ENCODE measurements around the gene SNRPA. TPM values are rescaled to one million over a fixed set of nuclear protein-coding genes. Genes with fewer than 3 reads are reported as not detected.

Gene SNRPA
- total and polyA plus RNA-seq, 2 of the 13 experiments (the other 11 are each of a cell fraction or from before 2014, with no cell fraction given): 59.6 to 162 TPM

GRCh38 chr19:40718774-40719391, 32.1 kb upstream of the SNRPA start (continued):
- TF ChIP-seq, protein P1, sequence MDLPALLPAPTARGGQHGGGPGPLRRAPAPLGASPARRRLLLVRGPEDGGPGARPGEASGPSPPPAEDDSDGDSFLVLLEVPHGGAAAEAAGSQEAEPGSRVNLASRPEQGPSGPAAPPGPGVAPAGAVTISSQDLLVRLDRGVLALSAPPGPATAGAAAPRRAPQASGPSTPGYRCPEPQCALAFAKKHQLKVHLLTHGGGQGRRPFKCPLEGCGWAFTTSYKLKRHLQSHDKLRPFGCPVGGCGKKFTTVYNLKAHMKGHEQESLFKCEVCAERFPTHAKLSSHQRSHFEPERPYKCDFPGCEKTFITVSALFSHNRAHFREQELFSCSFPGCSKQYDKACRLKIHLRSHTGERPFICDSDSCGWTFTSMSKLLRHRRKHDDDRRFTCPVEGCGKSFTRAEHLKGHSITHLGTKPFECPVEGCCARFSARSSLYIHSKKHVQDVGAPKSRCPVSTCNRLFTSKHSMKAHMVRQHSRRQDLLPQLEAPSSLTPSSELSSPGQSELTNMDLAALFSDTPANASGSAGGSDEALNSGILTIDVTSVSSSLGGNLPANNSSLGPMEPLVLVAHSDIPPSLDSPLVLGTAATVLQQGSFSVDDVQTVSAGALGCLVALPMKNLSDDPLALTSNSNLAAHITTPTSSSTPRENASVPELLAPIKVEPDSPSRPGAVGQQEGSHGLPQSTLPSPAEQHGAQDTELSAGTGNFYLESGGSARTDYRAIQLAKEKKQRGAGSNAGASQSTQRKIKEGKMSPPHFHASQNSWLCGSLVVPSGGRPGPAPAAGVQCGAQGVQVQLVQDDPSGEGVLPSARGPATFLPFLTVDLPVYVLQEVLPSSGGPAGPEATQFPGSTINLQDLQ (CRISPR knock-in tag; IDR thresholded peaks at IDR 0.05): 0 out of 2 replicates have a peak, but pooled peaks have one; percentile 34
- no peak for TF ChIP-seq ZNF251 (CRISPR knock-in tag; IDR thresholded peaks at IDR 0.05)
- no peak for TF ChIP-seq RFXANK (CRISPR knock-in tag; IDR thresholded peaks at IDR 0.05)
- TF ChIP-seq, protein P2, sequence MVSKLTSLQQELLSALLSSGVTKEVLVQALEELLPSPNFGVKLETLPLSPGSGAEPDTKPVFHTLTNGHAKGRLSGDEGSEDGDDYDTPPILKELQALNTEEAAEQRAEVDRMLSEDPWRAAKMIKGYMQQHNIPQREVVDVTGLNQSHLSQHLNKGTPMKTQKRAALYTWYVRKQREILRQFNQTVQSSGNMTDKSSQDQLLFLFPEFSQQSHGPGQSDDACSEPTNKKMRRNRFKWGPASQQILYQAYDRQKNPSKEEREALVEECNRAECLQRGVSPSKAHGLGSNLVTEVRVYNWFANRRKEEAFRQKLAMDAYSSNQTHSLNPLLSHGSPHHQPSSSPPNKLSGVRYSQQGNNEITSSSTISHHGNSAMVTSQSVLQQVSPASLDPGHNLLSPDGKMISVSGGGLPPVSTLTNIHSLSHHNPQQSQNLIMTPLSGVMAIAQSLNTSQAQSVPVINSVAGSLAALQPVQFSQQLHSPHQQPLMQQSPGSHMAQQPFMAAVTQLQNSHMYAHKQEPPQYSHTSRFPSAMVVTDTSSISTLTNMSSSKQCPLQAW (CRISPR knock-in tag; IDR thresholded peaks at IDR 0.05): no peak
- no peak for TF ChIP-seq ZBTB1 (CRISPR knock-in tag; IDR thresholded peaks at IDR 0.05; ENCODE audit: borderline replicate concordance)
- peak; percentile 64; the same call in 1 of the 2 replicates for TF ChIP-seq YEATS4 (CRISPR knock-in tag; IDR thresholded peaks at IDR 0.05; ENCODE audit: borderline replicate concordance)
- no peak for TF ChIP-seq CENPT (CRISPR knock-in tag; IDR thresholded peaks at IDR 0.05; ENCODE audit: low read depth)
- peak; percentile 96 for TF ChIP-seq ARNTL (CRISPR knock-in tag; IDR thresholded peaks at IDR 0.05)
- TF ChIP-seq, protein P3, sequence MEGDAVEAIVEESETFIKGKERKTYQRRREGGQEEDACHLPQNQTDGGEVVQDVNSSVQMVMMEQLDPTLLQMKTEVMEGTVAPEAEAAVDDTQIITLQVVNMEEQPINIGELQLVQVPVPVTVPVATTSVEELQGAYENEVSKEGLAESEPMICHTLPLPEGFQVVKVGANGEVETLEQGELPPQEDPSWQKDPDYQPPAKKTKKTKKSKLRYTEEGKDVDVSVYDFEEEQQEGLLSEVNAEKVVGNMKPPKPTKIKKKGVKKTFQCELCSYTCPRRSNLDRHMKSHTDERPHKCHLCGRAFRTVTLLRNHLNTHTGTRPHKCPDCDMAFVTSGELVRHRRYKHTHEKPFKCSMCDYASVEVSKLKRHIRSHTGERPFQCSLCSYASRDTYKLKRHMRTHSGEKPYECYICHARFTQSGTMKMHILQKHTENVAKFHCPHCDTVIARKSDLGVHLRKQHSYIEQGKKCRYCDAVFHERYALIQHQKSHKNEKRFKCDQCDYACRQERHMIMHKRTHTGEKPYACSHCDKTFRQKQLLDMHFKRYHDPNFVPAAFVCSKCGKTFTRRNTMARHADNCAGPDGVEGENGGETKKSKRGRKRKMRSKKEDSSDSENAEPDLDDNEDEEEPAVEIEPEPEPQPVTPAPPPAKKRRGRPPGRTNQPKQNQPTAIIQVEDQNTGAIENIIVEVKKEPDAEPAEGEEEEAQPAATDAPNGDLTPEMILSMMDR (CRISPR knock-in tag; IDR thresholded peaks at IDR 0.05): 0 out of 2 replicates have a peak, but pooled peaks have one; percentile 13
- TF ChIP-seq ZNF317 (CRISPR knock-in tag; IDR thresholded peaks at IDR 0.05): peak; percentile 47; the same call in 1 of the 2 replicates
- no peak for TF ChIP-seq ZNF10 (CRISPR knock-in tag; IDR thresholded peaks at IDR 0.05; ENCODE audit: borderline replicate concordance, low read depth)
- no peak for TF ChIP-seq TMF1 (CRISPR knock-in tag; IDR thresholded peaks at IDR 0.05; ENCODE audit: low read depth)
- TF ChIP-seq NCOA1 (CRISPR knock-in tag; IDR thresholded peaks at IDR 0.05): no peak
- peak; percentile 28; the same call in 1 of the 2 replicates for TF ChIP-seq REPIN1 (CRISPR knock-in tag; IDR thresholded peaks at IDR 0.05; ENCODE audit: borderline replicate concordance, low read depth)
- TF ChIP-seq TCF7 (IDR thresholded peaks at IDR 0.05; ENCODE audit: low read depth): no peak
- TF ChIP-seq, protein P4, sequence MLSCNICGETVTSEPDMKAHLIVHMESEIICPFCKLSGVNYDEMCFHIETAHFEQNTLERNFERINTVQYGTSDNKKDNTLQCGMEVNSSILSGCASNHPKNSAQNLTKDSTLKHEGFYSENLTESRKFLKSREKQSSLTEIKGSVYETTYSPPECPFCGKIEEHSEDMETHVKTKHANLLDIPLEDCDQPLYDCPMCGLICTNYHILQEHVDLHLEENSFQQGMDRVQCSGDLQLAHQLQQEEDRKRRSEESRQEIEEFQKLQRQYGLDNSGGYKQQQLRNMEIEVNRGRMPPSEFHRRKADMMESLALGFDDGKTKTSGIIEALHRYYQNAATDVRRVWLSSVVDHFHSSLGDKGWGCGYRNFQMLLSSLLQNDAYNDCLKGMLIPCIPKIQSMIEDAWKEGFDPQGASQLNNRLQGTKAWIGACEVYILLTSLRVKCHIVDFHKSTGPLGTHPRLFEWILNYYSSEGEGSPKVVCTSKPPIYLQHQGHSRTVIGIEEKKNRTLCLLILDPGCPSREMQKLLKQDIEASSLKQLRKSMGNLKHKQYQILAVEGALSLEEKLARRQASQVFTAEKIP (CRISPR knock-in tag; IDR thresholded peaks at IDR 0.05; ENCODE audit: borderline replicate concordance): no peak
- TF ChIP-seq KLF12 (CRISPR knock-in tag; IDR thresholded peaks at IDR 0.05; ENCODE audit: borderline replicate concordance): peak; percentile 77; the same call in 1 of the 2 replicates
- TF ChIP-seq BRCA1 (CRISPR knock-in tag; IDR thresholded peaks at IDR 0.05): no peak
- no peak for TF ChIP-seq GABPA (IDR thresholded peaks at IDR 0.05; ENCODE audit: low read depth, low read length)
- 0 out of 2 replicates have a peak, but pooled peaks have one; percentile 10 for TF ChIP-seq GABPA (CRISPR knock-in tag; IDR thresholded peaks at IDR 0.05; ENCODE audit: low read depth)
- no peak for TF ChIP-seq CREBL2 (CRISPR knock-in tag; IDR thresholded peaks at IDR 0.05; ENCODE audit: borderline replicate concordance)
- no peak for TF ChIP-seq TOE1 (CRISPR knock-in tag; IDR thresholded peaks at IDR 0.05)
- no peak for TF ChIP-seq FIP1L1 (IDR thresholded peaks at IDR 0.05; ENCODE audit: borderline replicate concordance, insufficient read depth, low read depth, low read length)

All from HepG2 (cell line).